Heart left ventricle (tissue), 13 donors: ENCODE results near the gene C13orf46.
"Not testable (repeated sequence)": the region's sequence is repeated elsewhere in the genome, so short reads cannot be mapped to it uniquely, and the experiment has no call there.

ENCODE experiments used
- POLR2A ChIP-seq, 2 donors: fragments of 450-650 bp; IDR thresholded peaks; one replicate each; pipeline ENCODE4 v1.6.1; 2017; ENCODE audit warnings: antibody characterized with exemption in 2 of 2, mild to moderate bottlenecking in 2 of 2, moderate library complexity in 2 of 2
- TF ChIP-seq, protein P1 (sequence below), 12 donors: fragments of 200-600 bp; sonication (generic) in 4 of 12; IDR thresholded peaks; one replicate each; pipeline versions ENCODE4 v1.5.0 to v1.8.0; 2018 to 2022; ENCODE audit warnings: antibody characterized with exemption in 12 of 12, mild to moderate bottlenecking in 5 of 12
- donor health status: ischemic (EF 13 %, LVEDD 7.1; RV severe dilation, severe dysfunction).
- donor health status: DM: no; HTN: yes; CAD: no.
- donor health status: DM: no; HTN: no; CAD: no.
- donor health status: ischemic (EF 25% LVEDD 6.9; RV normal size, moderate dysfunction).
- donor health status: ischemic (EF 25% LVEDD 5.7; RV mildly dilated, moderate dysfunction).
- donor health status: ischemic (EF 35%, LVEDD 5.7; RV mildly dilated, moderate dysfunction).
- donor health status: nonischemic (EF 11% LVEDD 7.7; RV severe dilation, severe dysfunction).
- donor health status: DM: yes; HTN: yes; CAD: no.
- donor health status: PGD.
- donor health status: ischemic (EF 29% LVEDD 5.4; RV normal size, mild dysfunction).
- donor health status: nonischemic (EF 23%, LVEDD 6.1; RV moderate dilation, normal function).

DNA sequence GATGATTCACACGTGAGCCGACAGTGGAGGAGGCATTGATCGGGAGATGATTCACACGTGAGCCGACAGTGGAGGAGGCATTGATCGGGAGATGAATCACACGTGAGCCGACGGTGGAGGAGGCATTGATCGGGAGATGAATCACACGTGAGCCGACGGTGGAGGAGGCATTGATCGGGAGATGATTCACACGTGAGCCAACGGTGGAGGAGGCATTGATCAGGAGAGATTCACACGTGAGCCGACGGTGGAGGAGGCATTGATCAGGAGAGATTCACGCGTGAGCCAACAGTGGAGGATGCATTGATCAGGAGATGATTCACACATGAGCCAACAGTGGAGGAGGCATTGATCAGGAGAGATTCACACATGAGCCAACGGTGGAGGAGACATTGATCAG lies 60.0 kb downstream of the C13orf46 start:
- TF ChIP-seq, protein P1, sequence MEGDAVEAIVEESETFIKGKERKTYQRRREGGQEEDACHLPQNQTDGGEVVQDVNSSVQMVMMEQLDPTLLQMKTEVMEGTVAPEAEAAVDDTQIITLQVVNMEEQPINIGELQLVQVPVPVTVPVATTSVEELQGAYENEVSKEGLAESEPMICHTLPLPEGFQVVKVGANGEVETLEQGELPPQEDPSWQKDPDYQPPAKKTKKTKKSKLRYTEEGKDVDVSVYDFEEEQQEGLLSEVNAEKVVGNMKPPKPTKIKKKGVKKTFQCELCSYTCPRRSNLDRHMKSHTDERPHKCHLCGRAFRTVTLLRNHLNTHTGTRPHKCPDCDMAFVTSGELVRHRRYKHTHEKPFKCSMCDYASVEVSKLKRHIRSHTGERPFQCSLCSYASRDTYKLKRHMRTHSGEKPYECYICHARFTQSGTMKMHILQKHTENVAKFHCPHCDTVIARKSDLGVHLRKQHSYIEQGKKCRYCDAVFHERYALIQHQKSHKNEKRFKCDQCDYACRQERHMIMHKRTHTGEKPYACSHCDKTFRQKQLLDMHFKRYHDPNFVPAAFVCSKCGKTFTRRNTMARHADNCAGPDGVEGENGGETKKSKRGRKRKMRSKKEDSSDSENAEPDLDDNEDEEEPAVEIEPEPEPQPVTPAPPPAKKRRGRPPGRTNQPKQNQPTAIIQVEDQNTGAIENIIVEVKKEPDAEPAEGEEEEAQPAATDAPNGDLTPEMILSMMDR (IDR thresholded peaks at IDR 0.05) = not testable (repeated sequence)
- TF ChIP-seq POLR2A (IDR thresholded peaks at IDR 0.05) = not testable (repeated sequence)
